Neural progenitor cell (in vitro differentiated cells): ENCODE results near the gene HS2ST1. TPM values are rescaled to one million over a fixed set of nuclear protein-coding genes. Genes with fewer than 3 reads are reported as not detected.

Experiments used
- DNase-seq: peaks from one replicate; pipeline ENCODE4 v3.0.0-alpha.2; 2016; ENCODE audit warnings: low spot score
- H2AFZ ChIP-seq: fragments of 200-600 bp; sonication (generic); replicated peaks from 2 replicates; pipeline ENCODE4 v1.6.1; 2016; ENCODE audit warnings: antibody characterized with exemption
- H3F3A ChIP-seq: fragments of 200-600 bp; sonication (generic); 2 replicates; pipeline ENCODE4 v1.6.1; 2016; ENCODE audit warnings: antibody characterized with exemption, low read depth
- H3K27ac ChIP-seq: fragments of 200-600 bp; sonication (generic); 2 replicates; pipeline ENCODE4 v1.5.1; 2016; ENCODE audit warnings: mild to moderate bottlenecking
- H3K27me3 ChIP-seq: fragments of 200-600 bp; sonication (generic); 2 replicates; pipeline ENCODE4 v1.6.1; 2016; ENCODE audit warnings: mild to moderate bottlenecking, moderate library complexity
- H3K36me3 ChIP-seq: fragments of 200-600 bp; sonication (generic); 2 replicates; pipeline ENCODE4 v1.5.1; 2016
- H3K4me1 ChIP-seq: fragments of 200-600 bp; sonication (generic); 2 replicates; pipeline ENCODE4 v1.6.1; 2016; ENCODE audit warnings: mixed run types
- H3K4me2 ChIP-seq: fragments of 200-600 bp; sonication (generic); 2 replicates; pipeline ENCODE4 v1.6.1; 2016
- H3K4me3 ChIP-seq: fragments of 200-600 bp; sonication (generic); 2 replicates; pipeline ENCODE4 v1.5.1; 2016
- H3K79me2 ChIP-seq: fragments of 200-600 bp; sonication (generic); 2 replicates; pipeline ENCODE4 v1.6.1; 2016; ENCODE audit warnings: low read depth
- H3K9ac ChIP-seq: fragments of 200-600 bp; sonication (generic); 2 replicates; pipeline ENCODE4 v1.6.1; 2016
- H3K9me3 ChIP-seq: fragments of 200-600 bp; sonication (generic); 2 replicates; pipeline ENCODE4 v1.5.1; 2016; ENCODE audit warnings: low read depth
- H4K20me1 ChIP-seq: fragments of 200-600 bp; sonication (generic); 2 replicates; pipeline ENCODE4 v1.6.1; 2016; ENCODE audit warnings: low read depth
- H3K27ac Mint-ChIP-seq: 3 replicates; pipeline ENCODE4 v1.8.0; 2021; ENCODE audit warnings: mixed read lengths
- H3K27me3 Mint-ChIP-seq: 2 replicates; pipeline ENCODE4 v1.8.0; 2022; ENCODE audit warnings: low read depth, mild to moderate bottlenecking, inconsistent platforms, moderate library complexity, mixed read lengths; ENCODE audit not compliant: insufficient read depth
- H3K36me3 Mint-ChIP-seq: 3 replicates; pipeline ENCODE4 v1.8.0; 2021; ENCODE audit warnings: mixed read lengths
- H3K4me1 Mint-ChIP-seq: 3 replicates; pipeline ENCODE4 v1.8.0; 2021; ENCODE audit warnings: mixed read lengths
- H3K4me3 Mint-ChIP-seq: 3 replicates; pipeline ENCODE4 v1.8.0; 2021; ENCODE audit warnings: mild to moderate bottlenecking, moderate library complexity, mixed read lengths
- H3K9me3 Mint-ChIP-seq: 3 replicates; pipeline ENCODE4 v1.8.0; 2020; ENCODE audit warnings: mixed read lengths
- CTCF ChIP-seq: fragments of 200-600 bp; sonication (generic); IDR thresholded peaks from 2 replicates; pipeline ENCODE4 v1.5.1; 2017; ENCODE audit warnings: antibody characterized with exemption, mild to moderate bottlenecking
- EZH2 ChIP-seq: fragments of 200-600 bp; sonication (generic); IDR thresholded peaks from 2 replicates; pipeline ENCODE4 v1.6.1; 2017; ENCODE audit warnings: antibody characterized with exemption, mild to moderate bottlenecking, moderate library complexity
- EZH2phosphoT487 ChIP-seq: fragments of 200-600 bp; sonication (generic); IDR thresholded peaks from 2 replicates; pipeline ENCODE4 v1.6.1; 2017; ENCODE audit warnings: antibody characterized with exemption
- total RNA-seq: library from RNA; depleted of rRNA; stranded (reverse); fragments of >200 nt; gene quantifications from 2 replicates; pipeline ENCODE4 v1.2.3, GENCODE V29; 2015; ENCODE audit warnings: low replicate concordance

Gene HS2ST1
- total RNA-seq, 1 donor from 2014 or later: 33.2 TPM

GRCh38 chr1:87042111-87042811 lies 127.8 kb downstream of the HS2ST1 start:
- H3K9me3 ChIP-seq: no peaks in the 10 kb centered on the region
- no peaks in the 10 kb centered on the region for H3F3A ChIP-seq
- no peak overlapping the region for H3K4me2 ChIP-seq
- Mint-ChIP-seq H3K4me3 (no peak overlapping the region), H3K4me1 (no peaks in the 10 kb centered on the region), H3K9me3 (peaks cover 5% of the 10 kb centered on the region), H3K36me3 (peaks cover 5% of the 10 kb centered on the region), H3K27ac (no peak overlapping the region), H3K27me3 (no peaks in the 10 kb centered on the region)
- H3K79me2 ChIP-seq: peaks cover 73% of the 10 kb centered on the region
- TF ChIP-seq EZH2phosphoT487 (no peak), CTCF (no peak), EZH2 (no peak)
- no peak for DNase-seq
- H3K9ac ChIP-seq: no peak overlapping the region
- H2AFZ ChIP-seq: no peak overlapping the region
- H3K27ac ChIP-seq: no peak overlapping the region
- H3K36me3 ChIP-seq: no peaks in the 10 kb centered on the region
- H3K27me3 ChIP-seq: no peaks in the 10 kb centered on the region
- H3K4me1 ChIP-seq: no peaks in the 10 kb centered on the region
- H4K20me1 ChIP-seq: no peaks in the 10 kb centered on the region
- no peak overlapping the region for H3K4me3 ChIP-seq

- Histone ChIP-seq H3K9ac (no peak overlapping the region), H3K4me2 (no peak overlapping the region), H3K27me3 (no peaks in the 10 kb centered on the region), H3K79me2 (peaks cover 75% of the 10 kb centered on the region), H4K20me1 (no peaks in the 10 kb centered on the region), H3K27ac (no peak overlapping the region), H3K4me3 (no peak overlapping the region), H3F3A (no peaks in the 10 kb centered on the region), H3K9me3 (peaks cover 8% of the 10 kb centered on the region), H2AFZ (no peak overlapping the region), H3K4me1 (no peaks in the 10 kb centered on the region), H3K36me3 (peaks cover 15% of the 10 kb centered on the region)
- H3K4me3 Mint-ChIP-seq: no peak overlapping the region
- TF ChIP-seq CTCF (no peak), EZH2 (no peak), EZH2phosphoT487 (no peak)
- no peaks in the 10 kb centered on the region for H3K27me3 Mint-ChIP-seq
- no peaks in the 10 kb centered on the region for H3K4me1 Mint-ChIP-seq
- no peak overlapping the region for H3K27ac Mint-ChIP-seq
- H3K36me3 Mint-ChIP-seq: peaks cover 11% of the 10 kb centered on the region
- no peak for DNase-seq
- H3K9me3 Mint-ChIP-seq: peaks cover 16% of the 10 kb centered on the region
These were observed 130.0 kb downstream of the HS2ST1 start for GRCh38 chr1:87044424-87044823.

GRCh38 chr1:87044840-87045239 lies 130.4 kb downstream of the HS2ST1 start:
- Histone ChIP-seq H2AFZ (no peak overlapping the region), H3K4me2 (no peak overlapping the region), H3K27me3 (no peaks in the 10 kb centered on the region), H3K9ac (no peak overlapping the region), H3K4me1 (no peaks in the 10 kb centered on the region), H3K36me3 (peaks cover 15% of the 10 kb centered on the region), H4K20me1 (no peaks in the 10 kb centered on the region), H3K79me2 (peaks cover 77% of the 10 kb centered on the region), H3F3A (no peaks in the 10 kb centered on the region), H3K4me3 (no peak overlapping the region), H3K27ac (no peak overlapping the region), H3K9me3 (peaks cover 8% of the 10 kb centered on the region)
- TF ChIP-seq EZH2 (no peak), EZH2phosphoT487 (no peak), CTCF (no peak)
- peaks cover 16% of the 10 kb centered on the region for H3K9me3 Mint-ChIP-seq
- H3K27me3 Mint-ChIP-seq: no peaks in the 10 kb centered on the region
- no peaks in the 10 kb centered on the region for H3K4me1 Mint-ChIP-seq
- no peak overlapping the region for H3K27ac Mint-ChIP-seq
- DNase-seq: no peak
- H3K4me3 Mint-ChIP-seq: no peak overlapping the region
- peaks cover 11% of the 10 kb centered on the region for H3K36me3 Mint-ChIP-seq
